GM12864 (cell line): ENCODE data around the gene TRERF1.
"Not testable (repeated sequence)": the region's sequence is repeated elsewhere in the genome, so short reads cannot be mapped to it uniquely, and the experiment has no call there.

Experiments
- DNase-seq: peaks from one replicate; pipeline ENCODE4 v3.0.0-alpha.2; 2011; ENCODE audit warnings: low read depth
- H3K4me3 ChIP-seq: 2 replicates; pipeline ENCODE4 v1.5.1; 2011; ENCODE audit warnings: mild to moderate bottlenecking, low read depth, low read length, control low read depth
- CTCF ChIP-seq: IDR thresholded peaks from 2 replicates; pipeline ENCODE4 v1.5.1; 2011; ENCODE audit warnings: low read depth, mild to moderate bottlenecking, moderate library complexity, low read length, control low read depth, inconsistent platforms; ENCODE audit errors: missing control alignments

The TRERF1 gene

DNA sequence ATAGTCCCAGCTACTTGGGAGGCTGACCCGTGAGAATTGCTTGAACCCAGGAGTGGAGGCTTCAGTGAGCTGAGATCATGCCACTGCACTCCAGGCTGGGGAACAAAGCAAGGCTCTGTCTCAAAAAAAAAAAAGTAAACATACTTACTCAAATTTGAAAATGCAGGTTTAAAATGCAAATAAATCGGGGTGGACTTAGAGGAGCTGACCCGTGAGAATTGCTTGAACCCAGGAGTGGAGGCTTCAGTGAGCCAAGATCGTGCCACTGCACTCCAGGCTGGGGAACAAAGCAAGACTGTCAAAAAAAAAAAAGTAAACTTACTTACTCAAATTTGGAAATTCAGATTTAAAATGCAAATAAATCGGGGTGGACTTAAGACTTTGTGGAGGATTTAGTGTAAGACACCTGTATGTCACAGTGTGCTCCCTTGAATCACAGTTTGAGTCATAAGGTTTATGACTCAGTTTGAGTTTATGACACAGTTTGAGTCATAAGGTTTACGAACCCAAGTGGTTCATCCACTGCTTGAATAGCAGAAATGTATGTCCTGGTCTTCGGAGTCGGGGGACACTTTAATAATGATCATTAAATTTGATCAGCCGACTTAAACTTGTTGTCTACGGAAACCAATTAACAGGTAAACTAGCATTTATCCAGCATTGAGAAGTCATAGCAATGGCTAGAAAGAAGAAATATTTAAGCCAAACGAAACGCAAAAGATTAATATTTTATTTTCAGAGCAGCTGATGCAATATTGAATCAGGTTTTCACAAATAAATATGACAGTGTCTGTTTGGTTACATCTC is 227.3 kb downstream of the TRERF1 start:
- DNase-seq = peak; percentile 91
- no peak overlapping the region for H3K4me3 ChIP-seq
- no peak for TF ChIP-seq CTCF

GRCh38 chr6:42222448-42222847 is 229.3 kb downstream of the TRERF1 start:
- no peak overlapping the region for H3K4me3 ChIP-seq
- no peak for DNase-seq
- TF ChIP-seq CTCF = no peak

GRCh38 chr6:42221546-42221945 is 230.2 kb downstream of the TRERF1 start:
- TF ChIP-seq CTCF = no peak
- no peak for DNase-seq
- H3K4me3 ChIP-seq = no peak overlapping the region

GRCh38 chr6:42220807-42221206 is 230.9 kb downstream of the TRERF1 start:
- no peak overlapping the region for H3K4me3 ChIP-seq
- TF ChIP-seq CTCF = no peak
- no peak for DNase-seq

GRCh38 chr6:42217519-42218367 is 234.0 kb downstream of the TRERF1 start, which contains the start of gene MRPS10:
MRPS10 (minus strand) TSS chr6:42217861; CDS start chr6:42217849, 12 bp downstream.
- DNase-seq = peak; percentile 94
- peak within 1 kb of the TSS; percentile 62 for H3K4me3 ChIP-seq
- TF ChIP-seq CTCF = no peak

GRCh38 chr6:42217157-42217518 is 234.6 kb downstream of the TRERF1 start:
- no peak for DNase-seq
- peak overlapping the region; percentile 62 for H3K4me3 ChIP-seq

GRCh38 chr6:42216495-42216894 is 235.2 kb downstream of the TRERF1 start:
- not testable (repeated sequence) for DNase-seq
- peak overlapping the region; percentile 62; the same call in 1 of the 2 replicates for H3K4me3 ChIP-seq

More at GRCh38 chr6:42217157-42217518, 234.6 kb downstream of the TRERF1 start:
- no peak for TF ChIP-seq CTCF
